HCT116 (cell line): ENCODE data around the gene ARHGEF10L. TPM values are rescaled to one million over a fixed set of nuclear protein-coding genes. Genes with fewer than 3 reads are reported as not detected.

Experiments
- ATAC-seq: fragments of 200-7000 bp; cut with Tn5 transposase; 2 replicates; pipeline ENCODE4 v1.9.1; 2020; ENCODE audit warnings: mild to moderate bottlenecking, moderate library complexity
- BruUV-seq: library from RNA; stranded (reverse); fragments of 400-500 nt; replicated peaks from 2 replicates; lab custom pipeline; 2021; lab: Mats Ljungman, UMichigan
- CTCF ChIA-PET: fragments of 300-600 bp; sonication (Branson Sonifier 250); formaldehyde crosslinking; loops from one replicate; lab custom pipeline; 2021; ENCODE audit warnings: antibody characterized with exemption; lab: Charles Lee
- POLR2A ChIA-PET: fragments of 300-600, 350-600 bp; sonication (Branson Sonifier 250); formaldehyde crosslinking; loops from one replicate; lab custom pipeline; 2021; ENCODE audit warnings: antibody characterized with exemption; lab: Charles Lee
- RAD21 ChIA-PET, 2 experiments: fragments of 300-600 bp; sonication (Branson Sonifier 250); formaldehyde crosslinking; loops; one replicate each; lab custom pipeline; 2023; ENCODE audit warnings: low total read pairs in 2 of 2; ENCODE audit not compliant: uncharacterized antibody in 2 of 2, unreplicated experiment in 2 of 2, low non-redundant PET in 1 of 2; lab: Charles Lee
- DNase-seq: peaks from one replicate; pipeline ENCODE4 v3.0.0-alpha.2; 2010; ENCODE audit warnings: low read depth, low spot score
- H2AFZ ChIP-seq: fragments of 200-600 bp; shearing (Covaris generic), sonication (generic); 2 replicates; pipeline ENCODE4 v1.6.1; 2017; ENCODE audit warnings: low read depth, mixed run types, mixed read lengths, antibody characterized with exemption, low read length; ENCODE audit not compliant: poor library complexity, severe bottlenecking
- H3K27ac ChIP-seq: 2 replicates; pipeline ENCODE4 v1.5.1; 2012; ENCODE audit warnings: low read depth, low read length
- H3K27me3 ChIP-seq: fragments of 200-600 bp; sonication (generic); 2 replicates; pipeline ENCODE4 v1.6.1; 2016; ENCODE audit warnings: mixed run types, low read length, mixed read lengths; ENCODE audit not compliant: insufficient read depth
- H3K36me3 ChIP-seq, 2 experiments: fragments of 200-500 bp in 1 of 2; fragments of 200-600 bp in 1 of 2; sonication (Bioruptor generic) in 1 of 2; sonication (generic) in 1 of 2; 2 replicates each; pipeline versions ENCODE4 v1.5.1 to v1.6.1; 2014 to 2016; ENCODE audit warnings: low read length in 2 of 2, inconsistent platforms in 1 of 2, mixed read lengths in 1 of 2, mixed run types in 1 of 2; ENCODE audit not compliant: insufficient read depth in 2 of 2, control insufficient read depth in 1 of 2
- H3K4me1 ChIP-seq, 2 experiments: fragments of 200-600 bp in 1 of 2; sonication (generic) in 1 of 2; 2 replicates each; pipeline versions ENCODE4 v1.5.1 to v1.6.1; 2012 to 2017; ENCODE audit warnings: low read length in 2 of 2, inconsistent platforms in 1 of 2, mild to moderate bottlenecking in 1 of 2, mixed read lengths in 1 of 2, mixed run types in 1 of 2, moderate library complexity in 1 of 2; ENCODE audit not compliant: insufficient read depth in 2 of 2, control insufficient read depth in 1 of 2
- H3K4me2 ChIP-seq: fragments of 200-600 bp; sonication (generic); 2 replicates; pipeline ENCODE4 v1.6.1; 2017; ENCODE audit warnings: mixed run types, low read length, mixed read lengths
- H3K4me3 ChIP-seq, 2 experiments: fragments of 200-600 bp in 1 of 2; sonication (generic) in 1 of 2; replicated peaks in 1 of 2; 2 replicates each; pipeline ENCODE4 v1.5.1; 2011 to 2016; ENCODE audit warnings: low read length in 2 of 2, control low read depth in 1 of 2, low read depth in 1 of 2, mild to moderate bottlenecking in 1 of 2, mixed read lengths in 1 of 2, mixed run types in 1 of 2
- H3K79me2 ChIP-seq: fragments of 200-600 bp; sonication (generic); 2 replicates; pipeline ENCODE4 v1.6.1; 2017; ENCODE audit warnings: mild to moderate bottlenecking, mixed run types, low read length, moderate library complexity, mixed read lengths; ENCODE audit not compliant: insufficient read depth
- H3K9ac ChIP-seq: fragments of 200-600 bp; sonication (generic); 2 replicates; pipeline ENCODE4 v1.6.1; 2016; ENCODE audit warnings: low read length, mixed read lengths
- H3K9me2 ChIP-seq: fragments of 200-600 bp; sonication (generic), shearing (Covaris generic); 2 replicates; pipeline ENCODE4 v1.6.1; 2017; ENCODE audit warnings: mixed run types, mild to moderate bottlenecking, moderate library complexity; ENCODE audit not compliant: insufficient read depth
- H3K9me3 ChIP-seq, 2 experiments: fragments of 200-500 bp in 1 of 2; fragments of 200-600 bp in 1 of 2; sonication (Bioruptor generic) in 1 of 2; sonication (generic) in 1 of 2; 2 replicates each; pipeline ENCODE4 v1.6.1; 2014 to 2017; ENCODE audit warnings: low read length in 2 of 2, mixed read lengths in 2 of 2, inconsistent platforms in 1 of 2, low read depth in 1 of 2, mild to moderate bottlenecking in 1 of 2, mixed run types in 1 of 2, moderate library complexity in 1 of 2; ENCODE audit not compliant: control insufficient read depth in 1 of 2, insufficient read depth in 1 of 2
- H4K20me1 ChIP-seq: fragments of 200-600 bp; sonication (generic), shearing (Covaris generic); 2 replicates; pipeline ENCODE4 v1.6.1; 2017; ENCODE audit warnings: mixed run types, mild to moderate bottlenecking, moderate library complexity; ENCODE audit not compliant: insufficient read depth
- ATF3 ChIP-seq: IDR thresholded peaks from 2 replicates; pipeline ENCODE4 v1.6.1; 2012
- CTCF ChIP-seq, 3 experiments: fragments of 200-600 bp in 1 of 3; sonication (generic) in 1 of 3; IDR thresholded peaks in 2 of 3; conservative IDR thresholded peaks in 1 of 3; 2 replicates each; pipeline ENCODE4 v1.5.1; 2012 to 2017; ENCODE audit warnings: low read depth in 2 of 3, low read length in 2 of 3, antibody characterized with exemption in 1 of 3, borderline replicate concordance in 1 of 3, control low read depth in 1 of 3, mild to moderate bottlenecking in 1 of 3, mixed read lengths in 1 of 3, mixed run types in 1 of 3, moderate library complexity in 1 of 3; ENCODE audit not compliant: insufficient read depth in 1 of 3
- POLR2AphosphoS5 ChIP-seq: IDR thresholded peaks from 2 replicates; pipeline ENCODE4 v1.6.1; 2011; ENCODE audit warnings: mild to moderate bottlenecking, low read depth, low read length, moderate library complexity
- ZFX ChIP-seq: fragments of 450-650 bp; IDR thresholded peaks from 2 replicates; pipeline ENCODE4 v1.6.1; 2017
- intact Hi-C: fragments of 100-400 bp; cut with micrococcal nuclease; formaldehyde crosslinking; loops from 2 replicates; pipeline ENCODE4 v1.10.0; 2022
- total RNA-seq: library from RNA; stranded (reverse); gene quantifications from one replicate; pipeline ENCODE4 v1.2.1, GENCODE V29; 2021; ENCODE audit not compliant: unreplicated experiment
- TF ChIP-seq, protein P1 (sequence below): IDR thresholded peaks from 2 replicates; pipeline ENCODE4 v1.6.1; 2011; ENCODE audit warnings: mild to moderate bottlenecking, low read length, moderate library complexity; ENCODE audit not compliant: insufficient replicate concordance; ENCODE audit errors: extremely low read depth

The ARHGEF10L gene
- total RNA-seq, 1 experiment from 2014 or later = 14.7 TPM

GRCh38 chr1:17531682-17532487 is 7.6 kb upstream of the ARHGEF10L start:
- ChIA-PET POLR2A (no interaction called here), CTCF (interaction anchor here (0.8 to 1.0 kb wide), 2 partner anchors 43 to 75 kb away, joined by 3 read pairs; no protein-coding TSS in a partner anchor), RAD21 (interaction anchor here in 1 of 2 experiments (0.8 to 1.0 kb wide), 2 partner anchors 37 to 42 kb away, joined by 3 read pairs; no protein-coding TSS in a partner anchor)
- Histone ChIP-seq H3K4me2 (peak overlapping the region; percentile 59), H3K9me3 (no peaks in the 10 kb centered on the region), H3K4me1 (peaks cover 48 to 77% of the 10 kb centered on the region in 2 experiments), H2AFZ (no peak overlapping the region), H3K4me3 (no peak overlapping the region), H4K20me1 (no peaks in the 10 kb centered on the region), H3K36me3 (no peaks in the 10 kb centered on the region), H3K27ac (peak overlapping the region; percentile 76), H3K9me2 (no peaks in the 10 kb centered on the region), H3K27me3 (no peaks in the 10 kb centered on the region), H3K9ac (peak overlapping the region; percentile 52), H3K79me2 (no peaks in the 10 kb centered on the region)
- no TSS peak for BruUV-seq
- intact Hi-C loops = no loop called here
- TF ChIP-seq ATF3 = no peak
- TF ChIP-seq ZFX = peak; percentile 53; the same call in 1 of the 2 replicates
- peak; percentile 13; the same call in 1 of the 2 replicates for TF ChIP-seq POLR2AphosphoS5
- peak; percentile 69 for DNase-seq
- peak; percentile 57 for ATAC-seq

DNA sequence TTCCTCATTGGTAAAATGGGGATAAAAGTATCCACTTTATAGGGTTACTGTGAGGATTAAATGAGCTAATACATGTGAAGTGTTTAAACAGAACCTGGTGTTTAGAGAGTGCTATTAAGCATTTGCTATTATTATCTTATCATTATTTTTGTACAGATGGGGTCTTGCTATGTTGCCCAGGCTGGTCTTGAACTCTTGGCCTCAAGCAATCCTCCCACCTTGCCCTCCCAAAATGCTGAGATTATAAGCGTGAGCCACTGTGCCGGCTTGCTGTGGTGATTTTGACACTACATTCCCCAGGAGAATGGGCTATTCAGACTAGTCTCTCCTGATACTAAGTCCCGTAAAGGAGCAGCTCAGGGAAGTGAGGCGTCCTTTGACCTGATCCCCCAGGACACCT is 6.3 kb upstream of the ARHGEF10L start:
- Histone ChIP-seq H3K9me2 (no peaks in the 10 kb centered on the region), H3K4me3 (no peak overlapping the region), H4K20me1 (no peaks in the 10 kb centered on the region), H3K4me1 (peaks cover 41 to 66% of the 10 kb centered on the region in 2 experiments), H3K9ac (no peak overlapping the region), H3K27me3 (no peaks in the 10 kb centered on the region), H3K27ac (no peak overlapping the region), H2AFZ (no peak overlapping the region), H3K9me3 (no peaks in the 10 kb centered on the region), H3K4me2 (peak overlapping the region; percentile 28; the same call in 1 of the 2 replicates), H3K79me2 (no peaks in the 10 kb centered on the region), H3K36me3 (no peaks in the 10 kb centered on the region)
- RAD21 ChIA-PET = no interaction called here
- TF ChIP-seq CTCF (IDR thresholded peaks at IDR 0.05 in 2 of 3, conservative IDR thresholded peaks at IDR 0.05 in 1 of 3; ENCODE audit: borderline replicate concordance in 1 of 3, insufficient read depth in 1 of 3, low read depth in 2 of 3, low read length in 2 of 3) (no peak), ATF3 (no peak)
- TF ChIP-seq, protein P1, sequence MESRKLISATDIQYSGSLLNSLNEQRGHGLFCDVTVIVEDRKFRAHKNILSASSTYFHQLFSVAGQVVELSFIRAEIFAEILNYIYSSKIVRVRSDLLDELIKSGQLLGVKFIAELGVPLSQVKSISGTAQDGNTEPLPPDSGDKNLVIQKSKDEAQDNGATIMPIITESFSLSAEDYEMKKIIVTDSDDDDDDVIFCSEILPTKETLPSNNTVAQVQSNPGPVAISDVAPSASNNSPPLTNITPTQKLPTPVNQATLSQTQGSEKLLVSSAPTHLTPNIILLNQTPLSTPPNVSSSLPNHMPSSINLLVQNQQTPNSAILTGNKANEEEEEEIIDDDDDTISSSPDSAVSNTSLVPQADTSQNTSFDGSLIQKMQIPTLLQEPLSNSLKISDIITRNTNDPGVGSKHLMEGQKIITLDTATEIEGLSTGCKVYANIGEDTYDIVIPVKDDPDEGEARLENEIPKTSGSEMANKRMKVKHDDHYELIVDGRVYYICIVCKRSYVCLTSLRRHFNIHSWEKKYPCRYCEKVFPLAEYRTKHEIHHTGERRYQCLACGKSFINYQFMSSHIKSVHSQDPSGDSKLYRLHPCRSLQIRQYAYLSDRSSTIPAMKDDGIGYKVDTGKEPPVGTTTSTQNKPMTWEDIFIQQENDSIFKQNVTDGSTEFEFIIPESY = no peak
- no peak for ATAC-seq
- BruUV-seq = no TSS peak
- no peak for DNase-seq
- POLR2A ChIA-PET = no interaction called here
- intact Hi-C loops = no loop called here
- CTCF ChIA-PET = no interaction called here
